ENCODE data around the gene ZNF496. TPM values are rescaled to one million over a fixed set of nuclear protein-coding genes. Genes with fewer than 3 reads are reported as not detected.

ZNF496 gene
- total and polyA plus RNA-seq, 2 experiments from 2014 or later, result 6.7 to 21.0 TPM

DNA sequence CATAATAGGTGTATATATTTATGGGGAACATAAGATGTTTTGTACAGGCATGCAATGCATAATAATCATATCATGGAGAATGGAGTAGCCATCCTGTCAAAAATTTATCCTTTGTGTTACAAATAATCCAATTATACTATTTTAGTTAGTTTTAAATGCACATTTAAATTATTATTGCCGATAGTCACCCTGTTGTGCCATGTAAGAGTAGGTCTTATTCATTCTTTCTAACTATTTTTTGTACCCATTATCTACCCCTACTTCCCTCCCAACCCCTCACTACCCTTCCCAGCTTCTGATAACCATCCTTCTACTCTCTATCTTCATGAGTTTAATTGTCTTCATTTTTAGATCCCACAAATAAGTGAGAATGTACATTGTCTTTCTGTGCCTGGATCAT, 84.1 kb downstream of the ZNF496 start:
- no peaks in the 10 kb centered on the region for H3K79me2 ChIP-seq (ENCODE audit: insufficient read depth)
- no peak overlapping the region for H3K4me2 ChIP-seq (ENCODE audit: unreplicated experiment)
- H4K20me1 ChIP-seq (ENCODE audit: insufficient read depth), result no peaks in the 10 kb centered on the region
- peaks cover 8% of the 10 kb centered on the region for H3K9me3 ChIP-seq (ENCODE audit: low read depth)
- no peaks in the 10 kb centered on the region for H3K9me2 ChIP-seq (ENCODE audit: insufficient read depth)
- no peaks in the 10 kb centered on the region for H3K36me3 ChIP-seq (ENCODE audit: low read depth)
- WGBS, 2 experiments (ENCODE audit: low coverage in 1 of 2, low lambda C conversion rate in 2 of 2, missing lambda C conversion rate in 2 of 2), result 39% methylated on average over 1 of the region's 1 CpG
- H3K27me3 ChIP-seq (replicated peaks; ENCODE audit: insufficient read depth), result no peaks in the 10 kb centered on the region
- no peak overlapping the region for H3K9ac ChIP-seq
- TF ChIP-seq EZH2 (IDR thresholded peaks at IDR 0.05; ENCODE audit: insufficient read depth, poor library complexity, severe bottlenecking) (no peak), EZH2phosphoT487 (IDR thresholded peaks at IDR 0.05; ENCODE audit: insufficient read depth, low read depth) (no peak)
- H2AFZ ChIP-seq, result no peak overlapping the region
- no peak overlapping the region for H3K4me3 ChIP-seq
- H3F3A ChIP-seq (ENCODE audit: insufficient read depth), result no peaks in the 10 kb centered on the region
- no peak for DNase-seq
- H3K27ac ChIP-seq, result no peak overlapping the region
- no peaks in the 10 kb centered on the region for H3K4me1 ChIP-seq (ENCODE audit: insufficient read depth)
- in situ Hi-C loops (cut with MboI), result no loop called here

Small RNA genes lying within 50 kb of the gene (small RNA-seq; reads per million reads assigned to genes)
- gene RF00019 (ENCODE audit: low read depth, low replicate concordance), result not detected

Other genes starting within 250 kb of the ZNF496 start
- 4.9 and 6.8 TPM in 2 replicates for gene ZNF669, start 227.5 kb downstream of the ZNF496 start, total RNA-seq (2014; rRNA removed; shearing (Covaris generic))
- 2.4 and 2.8 TPM in 2 replicates for gene ZNF669, start 227.5 kb downstream of the ZNF496 start, polyA plus RNA-seq (2016; fragmentation: Nextera tagmentation; extraction: Ambion mirVana)
- 14.1 and 15.6 TPM in 2 replicates for gene ZNF124, start 159.8 kb downstream of the ZNF496 start, total RNA-seq (2014; rRNA removed; shearing (Covaris generic))
- gene ZNF124, start 159.8 kb downstream of the ZNF496 start, polyA plus RNA-seq (2016; fragmentation: Nextera tagmentation; extraction: Ambion mirVana), result 2.8 and 3.8 TPM in 2 replicates
- gene VN1R5, start 75.8 kb downstream of the ZNF496 start, total RNA-seq (2014; rRNA removed; shearing (Covaris generic)), result not detected in 2 replicates
- not detected in 2 replicates for gene VN1R5, start 75.8 kb downstream of the ZNF496 start, polyA plus RNA-seq (2016; fragmentation: Nextera tagmentation; extraction: Ambion mirVana)
- 0.76 and 2.3 TPM in 2 replicates for gene NLRP3, start 84.3 kb upstream of the ZNF496 start, total RNA-seq (2014; rRNA removed; shearing (Covaris generic))
- 0.28 and 0.84 TPM in 2 replicates for gene NLRP3, start 84.3 kb upstream of the ZNF496 start, polyA plus RNA-seq (2016; fragmentation: Nextera tagmentation; extraction: Ambion mirVana)
- gene OR2B11, start 126.2 kb upstream of the ZNF496 start, total RNA-seq (2014; rRNA removed; shearing (Covaris generic)), result not detected in 2 replicates
- not detected in 2 replicates for gene OR2B11, start 126.2 kb upstream of the ZNF496 start, polyA plus RNA-seq (2016; fragmentation: Nextera tagmentation; extraction: Ambion mirVana)
- under 0.01 and 0.22 TPM in 2 replicates for gene OR2C3, start 204.6 kb upstream of the ZNF496 start, total RNA-seq (2014; rRNA removed; shearing (Covaris generic))
- 0.04 TPM in 1 of 2 replicates, not detected in the other for gene OR2C3, start 204.6 kb upstream of the ZNF496 start, polyA plus RNA-seq (2016; fragmentation: Nextera tagmentation; extraction: Ambion mirVana)
- not detected in 2 replicates for gene GCSAML, start 217.3 kb upstream of the ZNF496 start, total RNA-seq (2014; rRNA removed; shearing (Covaris generic))
- not detected in 2 replicates for gene GCSAML, start 217.3 kb upstream of the ZNF496 start, polyA plus RNA-seq (2016; fragmentation: Nextera tagmentation; extraction: Ambion mirVana)

Data from GM23248 (cell line).